Kidney (tissue), 14 donors: ENCODE data around the gene ZNF266. TPM values are rescaled to one million over a fixed set of nuclear protein-coding genes. Genes with fewer than 3 reads are reported as not detected.
A peak's percentile ranks its signal among the peaks of the same experiment; 100 is the strongest.

Experiments
- DNase-seq, 5 donors: peaks; one replicate each; pipeline ENCODE4 v3.0.0-alpha.2; 2013 to 2020
- FAIRE-seq: peaks from 2 replicates; lab custom pipeline; 2012; peaks lifted over from hg19 to GRCh38; lab: Jason Lieb, UNC
- H3K27ac ChIP-seq, 2 donors: one replicate each; pipeline ENCODE4 v1.7.0; 2013; ENCODE audit warnings: low read depth in 2 of 2, low read length in 2 of 2, inconsistent platforms in 1 of 2
- H3K27me3 ChIP-seq: one replicate; pipeline ENCODE4 v1.7.1; 2013; ENCODE audit warnings: low read length, inconsistent platforms; ENCODE audit not compliant: control insufficient read depth, insufficient read depth
- H3K36me3 ChIP-seq, 3 donors: one replicate each; pipeline versions ENCODE4 v1.7.0 to v1.7.1; 2013; ENCODE audit warnings: low read length in 3 of 3, control low read depth in 1 of 3, inconsistent platforms in 1 of 3; ENCODE audit not compliant: insufficient read depth in 3 of 3, control insufficient read depth in 2 of 3
- H3K4me1 ChIP-seq, 3 donors: one replicate each; pipeline versions ENCODE4 v1.7.0 to v1.7.1; 2013; ENCODE audit warnings: low read length in 3 of 3, inconsistent platforms in 1 of 3, low read depth in 1 of 3; ENCODE audit not compliant: control insufficient read depth in 2 of 3, insufficient read depth in 2 of 3
- H3K4me3 ChIP-seq, 3 donors: one replicate each; pipeline versions ENCODE4 v1.7.0 to v1.8.1; 2013; ENCODE audit warnings: low read length in 3 of 3, control low read depth in 1 of 3, inconsistent platforms in 1 of 3
- H3K9ac ChIP-seq, 3 donors: one replicate each; pipeline versions ENCODE4 v1.7.0 to v1.7.1; 2013; ENCODE audit warnings: low read length in 3 of 3, control low read depth in 1 of 3, inconsistent platforms in 1 of 3
- H3K9me3 ChIP-seq, 3 donors: one replicate each; pipeline versions ENCODE4 v1.7.0 to v1.7.1; 2013; ENCODE audit warnings: low read length in 3 of 3, control low read depth in 1 of 3, inconsistent platforms in 1 of 3; ENCODE audit not compliant: control insufficient read depth in 2 of 3, insufficient read depth in 1 of 3
- intact Hi-C: fragments of 100-400 bp; cut with DNase I; formaldehyde crosslinking; loops from one replicate; pipeline ENCODE4 v1.11.1; 2022
- polyA plus RNA-seq: library from polyadenylated mRNA; stranded (reverse); fragments of 350-450 nt; fragmentation: Illumina TruSeq; extraction: RNeasy Lipid Tissue Mini Kit (QIAGEN cat#74804); gene quantifications from one replicate; pipeline ENCODE4 v1.2.3, GENCODE V29; 2014; ENCODE audit warnings: low read depth, low replicate concordance; ENCODE audit not compliant: insufficient read depth
- total RNA-seq: library from RNA; stranded (reverse); fragmentation: NEBNext Ultra II Directional; extraction: Animal tissue kit (Norgen Biotek cat#: 25700); gene quantifications from one replicate; pipeline ENCODE4 v1.2.1, GENCODE V29; 2021
- TF ChIP-seq, protein P1 (sequence below): IDR thresholded peaks from 3 replicates; pipeline ENCODE4 v1.5.1; 2012; ENCODE audit warnings: mild to moderate bottlenecking, moderate library complexity, borderline replicate concordance; ENCODE audit not compliant: insufficient read depth; ENCODE audit errors: extremely low read depth
- donor health status: control.
- donor health status: control.
- donor health status: control.
- donor health status: control.
- donor health status: control.
- donor health status: DM: yes; HTN: yes; CAD: no.
- donor health status: Normal renal cell carcinoma (clear cell type).

Gene ZNF266
- total and polyA plus RNA-seq, 2 donors from 2014 or later: 8.4 to 31.4 TPM

DNA sequence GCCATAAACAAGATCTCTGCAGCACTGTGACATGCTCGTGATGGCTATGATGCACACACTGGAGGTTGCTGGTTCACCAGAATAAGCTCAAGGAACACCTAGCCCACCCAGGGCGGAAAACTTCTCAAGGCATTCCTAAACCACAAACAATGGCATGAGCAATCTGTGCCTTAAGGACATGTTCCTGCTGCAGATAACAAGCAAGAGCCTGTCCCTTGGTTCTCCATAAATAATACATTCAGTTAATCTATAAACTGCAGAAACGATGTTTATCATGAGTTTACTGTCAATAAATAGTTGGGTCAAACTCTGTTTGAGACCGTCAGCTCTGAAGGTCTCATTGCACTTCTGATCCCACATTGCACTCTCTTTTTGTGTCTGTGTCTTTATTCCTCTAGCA lies 18.6 kb upstream of the ZNF266 start:
- Histone ChIP-seq H3K36me3 (no peaks in the 10 kb centered on the region), H3K27me3 (no peaks in the 10 kb centered on the region), H3K9ac (no peak overlapping the region), H3K4me3 (no peak overlapping the region), H3K27ac (no peak overlapping the region), H3K4me1 (no peaks in the 10 kb centered on the region), H3K9me3 (peaks cover 0 to 56% (median 13%) of the 10 kb centered on the region in 3 donors)
- DNase-seq (no peak), FAIRE-seq (no peak)
- intact Hi-C loops: no loop called here
- TF ChIP-seq, protein P1, sequence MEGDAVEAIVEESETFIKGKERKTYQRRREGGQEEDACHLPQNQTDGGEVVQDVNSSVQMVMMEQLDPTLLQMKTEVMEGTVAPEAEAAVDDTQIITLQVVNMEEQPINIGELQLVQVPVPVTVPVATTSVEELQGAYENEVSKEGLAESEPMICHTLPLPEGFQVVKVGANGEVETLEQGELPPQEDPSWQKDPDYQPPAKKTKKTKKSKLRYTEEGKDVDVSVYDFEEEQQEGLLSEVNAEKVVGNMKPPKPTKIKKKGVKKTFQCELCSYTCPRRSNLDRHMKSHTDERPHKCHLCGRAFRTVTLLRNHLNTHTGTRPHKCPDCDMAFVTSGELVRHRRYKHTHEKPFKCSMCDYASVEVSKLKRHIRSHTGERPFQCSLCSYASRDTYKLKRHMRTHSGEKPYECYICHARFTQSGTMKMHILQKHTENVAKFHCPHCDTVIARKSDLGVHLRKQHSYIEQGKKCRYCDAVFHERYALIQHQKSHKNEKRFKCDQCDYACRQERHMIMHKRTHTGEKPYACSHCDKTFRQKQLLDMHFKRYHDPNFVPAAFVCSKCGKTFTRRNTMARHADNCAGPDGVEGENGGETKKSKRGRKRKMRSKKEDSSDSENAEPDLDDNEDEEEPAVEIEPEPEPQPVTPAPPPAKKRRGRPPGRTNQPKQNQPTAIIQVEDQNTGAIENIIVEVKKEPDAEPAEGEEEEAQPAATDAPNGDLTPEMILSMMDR: no peak

DNA sequence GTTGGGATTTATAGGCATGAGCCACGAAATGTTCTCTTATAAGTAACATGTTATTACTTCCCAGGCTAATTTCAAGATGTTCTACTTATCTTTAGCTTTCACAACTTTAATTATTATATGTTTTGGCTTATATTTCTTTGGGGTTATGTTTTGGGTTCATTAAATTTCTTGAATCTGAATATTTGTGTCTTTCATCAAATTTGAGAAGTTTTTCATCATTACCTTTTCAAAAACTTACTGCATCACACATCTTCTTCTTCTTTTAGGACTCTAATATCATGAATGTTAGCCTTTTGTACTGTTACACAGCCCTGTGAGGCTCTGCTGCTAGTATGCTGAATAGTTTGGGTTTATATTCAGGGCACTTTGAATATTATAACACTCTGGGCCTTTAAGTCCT lies 9.7 kb upstream of the ZNF266 start:
- H3K4me1 ChIP-seq: no peaks in the 10 kb centered on the region
- H3K27me3 ChIP-seq: no peaks in the 10 kb centered on the region
- no peak overlapping the region for H3K27ac ChIP-seq
- H3K9me3 ChIP-seq: peaks cover 0 to 37% (median 4%) of the 10 kb centered on the region in 3 donors
- FAIRE-seq (no peak), DNase-seq (no peak)
- H3K36me3 ChIP-seq: no peaks in the 10 kb centered on the region
- no peak overlapping the region for H3K9ac ChIP-seq
- no peak overlapping the region for H3K4me3 ChIP-seq
- TF ChIP-seq, protein P1: no peak
- intact Hi-C loops: no loop called here

DNA sequence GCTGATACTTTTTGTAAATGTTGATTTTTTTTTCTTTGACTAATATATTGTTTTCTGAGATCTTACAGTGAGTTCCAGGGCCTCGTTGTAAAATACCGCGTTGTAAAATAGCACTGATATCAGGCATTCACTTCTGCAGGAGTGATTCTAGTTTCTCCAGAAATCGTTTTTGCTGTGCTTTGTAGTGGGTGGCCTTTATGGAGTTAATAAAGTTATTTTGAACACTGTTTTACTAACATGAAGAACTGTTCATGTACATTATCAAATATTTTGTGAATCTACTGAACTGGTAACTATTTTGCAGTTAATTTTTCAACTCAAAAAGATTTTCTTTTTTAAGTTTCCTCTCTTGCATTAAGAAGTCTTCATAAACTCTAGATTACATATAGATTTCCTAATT lies 985 bp upstream of the ZNF266 start:
- Histone ChIP-seq H3K36me3 (peaks cover 0 to 10% (median 8%) of the 10 kb centered on the region in 3 donors), H3K9ac (no peak overlapping the region), H3K4me1 (peaks cover 0 to 9% (median 2%) of the 10 kb centered on the region in 3 donors), H3K9me3 (peaks cover 0 to 4% (median 0%) of the 10 kb centered on the region in 3 donors), H3K4me3 (peak overlapping the region in 1 of 3 donors; percentile 97), H3K27me3 (no peaks in the 10 kb centered on the region), H3K27ac (no peak overlapping the region)
- DNase-seq (no peak), FAIRE-seq (no peak)
- TF ChIP-seq, protein P1: no peak
- intact Hi-C loops: no loop called here

DNA sequence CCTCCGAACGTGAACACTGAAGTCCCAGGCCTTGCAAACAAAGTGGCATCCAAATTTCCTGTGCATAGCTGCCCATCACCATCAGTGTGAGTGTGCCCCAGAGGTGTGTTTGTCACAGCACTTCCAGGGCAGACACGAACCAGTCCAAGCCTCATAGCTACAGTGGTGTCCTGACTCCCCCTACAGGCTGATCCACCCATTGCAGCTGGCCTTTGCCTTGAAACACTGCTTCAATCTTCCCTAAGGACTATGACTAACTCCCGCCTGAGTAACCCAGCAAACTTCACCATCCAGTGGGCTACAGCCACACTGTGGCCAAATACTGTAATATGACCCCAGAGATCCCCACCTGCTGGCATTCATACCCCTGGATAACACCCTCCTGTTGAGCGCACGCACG lies 3.9 kb downstream of the ZNF266 start:
- no peak overlapping the region for H3K27ac ChIP-seq
- H3K9me3 ChIP-seq: no peaks in the 10 kb centered on the region
- H3K9ac ChIP-seq: no peak overlapping the region
- H3K4me1 ChIP-seq: peaks cover 0 to 9% (median 2%) of the 10 kb centered on the region in 3 donors
- no peak overlapping the region for H3K4me3 ChIP-seq
- peaks cover 2 to 16% (median 14%) of the 10 kb centered on the region in 3 donors for H3K36me3 ChIP-seq
- no peak for FAIRE-seq
- peak in 4 of 5 donors; percentile 34 to 48 (median 40) for DNase-seq
- TF ChIP-seq, protein P1: peak; percentile 7
- intact Hi-C loops: no loop called here
- H3K27me3 ChIP-seq: no peaks in the 10 kb centered on the region
